NCI-H226 (cell line): ENCODE measurements around the gene GOLGA1.
A peak's percentile ranks its signal among the peaks of the same experiment; 100 is the strongest.
"Not testable (repeated sequence)": the region's sequence is repeated elsewhere in the genome, so short reads cannot be mapped to it uniquely, and the experiment has no call there.

Experiments used
- DNase-seq: peaks from one replicate; pipeline ENCODE4 v3.0.0-alpha.2; 2015

Gene GOLGA1, protein sequence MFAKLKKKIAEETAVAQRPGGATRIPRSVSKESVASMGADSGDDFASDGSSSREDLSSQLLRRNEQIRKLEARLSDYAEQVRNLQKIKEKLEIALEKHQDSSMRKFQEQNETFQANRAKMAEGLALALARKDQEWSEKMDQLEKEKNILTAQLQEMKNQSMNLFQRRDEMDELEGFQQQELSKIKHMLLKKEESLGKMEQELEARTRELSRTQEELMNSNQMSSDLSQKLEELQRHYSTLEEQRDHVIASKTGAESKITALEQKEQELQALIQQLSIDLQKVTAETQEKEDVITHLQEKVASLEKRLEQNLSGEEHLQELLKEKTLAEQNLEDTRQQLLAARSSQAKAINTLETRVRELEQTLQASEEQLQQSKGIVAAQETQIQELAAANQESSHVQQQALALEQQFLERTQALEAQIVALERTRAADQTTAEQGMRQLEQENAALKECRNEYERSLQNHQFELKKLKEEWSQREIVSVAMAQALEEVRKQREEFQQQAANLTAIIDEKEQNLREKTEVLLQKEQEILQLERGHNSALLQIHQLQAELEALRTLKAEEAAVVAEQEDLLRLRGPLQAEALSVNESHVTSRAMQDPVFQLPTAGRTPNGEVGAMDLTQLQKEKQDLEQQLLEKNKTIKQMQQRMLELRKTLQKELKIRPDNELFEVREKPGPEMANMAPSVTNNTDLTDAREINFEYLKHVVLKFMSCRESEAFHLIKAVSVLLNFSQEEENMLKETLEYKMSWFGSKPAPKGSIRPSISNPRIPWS

DNA sequence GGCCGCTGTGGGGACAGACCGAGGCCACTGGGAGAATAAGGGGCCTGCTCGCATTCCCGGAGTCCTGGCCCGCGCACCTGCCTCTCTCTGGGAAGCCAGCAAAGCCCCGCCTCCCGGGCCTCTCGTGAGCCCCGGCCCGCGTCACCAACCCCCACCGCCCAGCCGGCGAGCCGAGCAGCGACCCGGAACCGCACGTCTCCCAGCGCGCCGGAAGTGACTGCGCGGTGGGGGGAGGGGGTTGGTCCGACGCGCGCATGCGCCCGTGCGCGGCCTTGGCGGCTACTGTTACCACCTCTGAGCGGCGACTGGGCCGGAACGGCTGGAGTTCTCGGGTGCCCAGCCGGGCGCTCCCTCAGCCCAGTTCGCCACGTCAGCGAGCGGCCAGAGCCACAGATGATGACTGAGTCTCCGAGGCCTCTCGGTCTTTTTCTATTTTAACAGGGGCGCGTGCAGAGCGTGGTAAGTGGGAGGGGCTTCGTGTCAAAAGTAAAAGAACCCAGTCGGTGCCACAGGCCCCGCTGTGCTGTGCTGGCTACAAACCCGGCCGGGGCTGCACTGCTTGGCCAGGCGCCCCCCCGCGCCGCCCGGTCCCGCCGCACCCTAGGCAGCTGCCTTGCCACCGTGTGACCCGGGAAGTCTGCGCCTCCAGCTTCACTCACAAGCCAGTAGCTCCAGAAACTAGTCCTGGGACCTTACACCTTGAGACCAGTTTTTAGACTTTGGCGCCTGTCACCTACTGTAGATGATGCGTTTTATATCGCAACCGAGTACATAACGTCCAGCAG lies at the start of gene GOLGA1:
TSS of gene GOLGA1 (minus strand) at position 190 of the 785 bp plus-strand sequence. CDS start 2,372 bp downstream, outside the sequence.
- DNase-seq = peak; percentile 92

DNA sequence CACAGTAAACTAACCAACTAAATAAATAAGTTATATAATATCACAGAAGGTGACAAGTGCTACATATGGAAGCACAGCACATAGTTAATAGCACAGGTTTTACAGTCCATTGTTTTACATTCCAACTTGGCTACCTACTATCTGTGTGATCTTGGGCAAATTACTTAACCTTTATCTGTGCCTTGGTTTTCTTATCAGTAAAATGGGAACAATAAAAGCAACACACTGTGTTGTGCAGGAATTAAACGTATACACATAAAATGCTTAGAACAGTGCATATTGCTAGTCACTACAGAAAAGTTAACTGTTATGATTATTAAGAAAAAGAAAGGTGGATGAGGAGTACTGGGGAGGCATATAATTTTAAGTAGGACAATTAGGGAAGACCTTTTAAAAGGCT lies 42.8 kb upstream of the GOLGA1 start:
- DNase-seq = no peak

DNA sequence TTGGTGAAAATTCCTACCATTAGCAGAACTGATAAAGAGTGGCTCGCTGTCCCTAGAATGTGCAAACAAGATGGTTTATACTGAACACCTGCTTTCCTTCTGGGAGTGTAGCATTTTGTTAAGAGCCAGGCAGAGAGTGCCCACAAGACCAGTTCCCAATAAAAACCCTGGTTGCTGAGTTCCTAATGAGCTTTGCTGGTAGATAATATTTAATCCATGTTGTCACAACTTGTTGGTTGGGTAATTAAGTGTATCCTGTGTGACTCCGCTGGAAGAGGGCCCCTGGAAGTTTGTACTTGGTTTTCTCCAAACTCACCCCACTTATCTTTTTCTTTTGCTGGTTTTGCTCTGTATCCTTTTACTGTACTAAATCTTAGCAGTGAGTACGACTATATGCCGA lies 39.5 kb upstream of the GOLGA1 start:
- no peak for DNase-seq

DNA sequence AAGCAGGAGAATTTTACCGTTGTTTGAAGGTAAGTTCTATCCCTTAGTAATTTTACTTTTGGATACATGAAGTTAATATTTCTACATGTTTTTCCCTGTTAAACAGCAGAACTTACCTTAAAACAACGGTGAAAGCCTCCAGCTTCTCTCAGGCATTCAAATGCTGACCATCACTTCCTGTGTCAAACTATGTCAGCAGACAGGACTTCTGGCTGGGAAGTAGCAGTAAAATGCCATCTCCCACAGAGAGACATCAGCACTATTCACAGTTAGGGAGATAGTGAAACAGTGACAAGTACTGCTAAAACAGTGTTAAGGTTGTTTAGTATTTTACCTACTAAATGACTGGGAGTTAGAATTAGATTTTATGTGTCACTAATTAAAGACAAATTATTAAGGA lies 34.2 kb upstream of the GOLGA1 start:
- DNase-seq = no peak

DNA sequence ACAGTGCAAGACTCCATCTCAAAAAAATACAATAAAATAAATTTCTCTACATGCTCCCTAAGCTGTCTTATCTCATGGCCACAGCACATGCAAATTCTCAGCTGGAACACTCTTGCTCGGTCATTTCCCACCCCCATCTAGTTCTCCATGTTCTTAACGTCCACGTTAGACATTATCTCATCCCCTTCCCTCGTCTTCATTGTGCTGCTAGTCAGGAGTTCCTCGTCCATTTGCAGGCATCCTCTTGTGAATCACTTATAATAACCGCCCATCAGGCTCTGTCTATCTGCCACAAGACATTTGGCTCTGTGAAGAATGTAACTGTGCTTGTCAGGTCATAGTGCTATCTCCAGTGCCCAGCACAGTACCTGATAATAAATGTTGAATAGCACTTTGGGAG lies 32.9 kb upstream of the GOLGA1 start:
- DNase-seq = no peak

DNA sequence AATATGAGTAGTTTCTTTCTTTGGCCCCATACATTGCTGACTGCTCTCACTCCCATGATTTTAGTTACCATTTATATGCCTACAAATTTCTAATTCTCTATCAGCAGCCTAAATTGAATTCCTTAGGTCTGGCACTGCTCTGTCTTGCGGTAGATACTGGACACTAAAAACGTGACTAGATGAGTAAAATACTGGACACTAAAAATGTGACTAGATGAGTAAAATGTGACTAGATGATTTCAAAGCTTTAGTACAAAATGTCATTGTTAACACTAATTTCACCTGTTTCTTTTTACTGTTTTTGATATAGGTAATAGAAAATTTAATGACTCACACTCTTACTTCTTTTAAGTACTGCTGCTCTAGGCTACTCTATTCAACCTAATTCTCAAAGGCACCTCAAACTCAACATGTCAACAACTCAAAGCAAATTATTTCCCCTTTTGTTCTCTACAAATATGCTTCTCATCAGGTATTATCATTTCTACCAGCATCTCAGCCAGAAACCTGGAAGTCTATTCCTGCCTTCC lies 31.4 kb upstream of the GOLGA1 start:
- DNase-seq = no peak

DNA sequence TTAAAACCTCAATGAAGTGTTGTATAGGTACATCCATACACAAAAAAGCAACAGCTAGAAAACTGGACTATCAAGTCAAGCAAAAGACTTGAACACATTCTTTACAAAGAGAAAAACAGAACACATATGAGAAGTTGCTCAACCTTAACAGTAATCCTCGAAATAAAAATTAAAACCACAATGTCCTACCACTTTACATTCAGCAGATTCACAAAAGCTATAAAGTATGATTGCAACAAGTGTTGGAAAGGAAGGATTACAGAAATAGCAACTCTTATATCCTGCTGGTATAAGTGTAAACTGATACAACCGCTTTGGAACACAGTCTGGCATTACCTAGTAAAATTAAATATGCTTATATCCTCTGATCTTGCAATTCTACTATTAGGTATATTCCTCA lies 28.5 kb upstream of the GOLGA1 start:
- no peak for DNase-seq

DNA sequence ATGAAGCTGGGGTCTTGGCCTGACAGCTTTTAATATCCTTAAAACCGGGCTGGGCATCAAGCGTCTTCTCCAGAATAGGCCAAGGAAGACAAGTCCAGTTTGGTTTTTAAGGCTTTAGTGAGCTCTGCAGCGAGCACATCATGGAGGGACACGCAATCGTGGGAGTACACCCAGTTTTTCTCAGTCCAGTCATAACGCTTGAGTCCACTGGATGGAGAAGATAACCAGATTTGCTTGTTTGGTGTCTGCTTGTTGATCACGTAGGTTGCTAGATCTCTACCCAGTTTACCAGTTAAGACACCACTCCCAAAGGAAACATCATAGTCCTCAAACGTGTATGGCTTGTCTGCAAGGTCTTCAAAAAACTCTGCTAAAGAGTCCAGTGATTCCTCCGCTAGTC lies 27.4 kb upstream of the GOLGA1 start:
- DNase-seq = no peak

DNA sequence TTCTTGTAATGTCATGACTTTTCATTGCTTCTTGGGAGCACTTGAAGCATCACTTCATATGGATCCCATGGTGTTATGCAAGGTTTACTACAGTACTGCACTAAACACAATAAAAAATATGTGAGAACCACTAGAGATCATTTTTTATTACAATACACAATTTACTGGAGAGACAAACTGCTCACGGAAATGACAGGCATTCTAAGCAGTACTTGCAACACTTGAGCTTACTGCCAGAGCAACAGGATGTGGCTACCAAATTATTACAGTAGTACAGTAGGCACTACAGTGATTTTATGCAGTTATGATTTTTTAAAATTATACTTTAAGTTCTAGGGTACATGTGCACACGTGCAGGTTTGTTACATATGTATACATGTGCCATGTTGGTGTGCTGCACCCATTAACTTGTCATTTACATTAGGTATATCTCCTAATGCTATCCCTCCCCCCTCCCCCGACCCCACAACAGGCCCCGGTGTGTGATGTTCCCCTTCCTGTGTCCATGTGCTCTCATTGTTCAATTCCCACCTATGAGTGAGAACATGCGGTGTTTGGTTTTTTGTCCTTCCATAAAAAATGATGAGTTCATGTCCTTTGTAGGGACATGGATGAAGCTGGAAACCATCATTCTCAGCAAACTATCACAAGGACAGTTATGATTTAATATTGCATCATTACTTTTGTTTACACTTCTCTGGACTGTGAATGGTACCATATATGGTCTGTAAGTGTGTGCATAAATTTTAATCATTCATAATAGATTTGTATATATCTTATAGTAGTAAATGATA lies 25.1 kb upstream of the GOLGA1 start:
- DNase-seq = not testable (repeated sequence)

DNA sequence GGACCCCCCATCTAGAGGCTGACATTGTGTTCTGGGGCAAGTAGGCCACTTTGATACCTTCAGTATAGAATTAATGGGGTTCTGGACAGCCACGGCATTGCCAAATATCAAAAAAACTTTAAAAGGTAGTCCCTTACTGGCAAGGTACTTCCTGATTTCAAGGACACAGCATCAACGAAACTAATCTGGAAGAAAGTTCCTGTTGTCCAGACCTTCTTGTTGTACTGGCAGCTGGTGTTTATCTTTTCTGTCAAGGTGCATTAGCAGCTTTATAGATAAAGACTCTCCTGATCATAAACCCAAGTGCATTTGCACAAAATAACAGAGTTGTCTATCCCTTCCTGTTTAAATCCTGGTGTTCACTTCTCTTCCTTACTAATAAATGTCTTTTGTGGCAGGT lies 23.7 kb upstream of the GOLGA1 start:
- no peak for DNase-seq

DNA sequence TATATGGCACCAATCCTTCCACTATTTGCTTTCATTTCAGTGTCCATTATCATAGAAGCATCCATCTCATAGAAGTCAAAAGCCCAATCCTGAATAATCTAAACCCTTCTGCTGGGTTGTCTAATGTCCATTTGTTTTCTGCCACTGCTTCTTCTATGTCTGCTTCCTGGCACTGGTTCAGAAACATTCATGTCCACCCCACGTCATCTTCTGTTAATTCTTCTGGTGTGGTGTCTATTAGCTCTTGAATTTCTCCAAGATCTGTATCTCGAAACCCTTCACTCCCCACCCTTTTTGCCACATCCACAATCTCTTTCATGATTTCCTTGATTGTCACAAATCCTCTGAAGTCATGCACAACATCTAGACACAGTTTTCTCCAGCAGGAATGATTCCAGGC lies 23.2 kb upstream of the GOLGA1 start:
- DNase-seq = no peak

DNA sequence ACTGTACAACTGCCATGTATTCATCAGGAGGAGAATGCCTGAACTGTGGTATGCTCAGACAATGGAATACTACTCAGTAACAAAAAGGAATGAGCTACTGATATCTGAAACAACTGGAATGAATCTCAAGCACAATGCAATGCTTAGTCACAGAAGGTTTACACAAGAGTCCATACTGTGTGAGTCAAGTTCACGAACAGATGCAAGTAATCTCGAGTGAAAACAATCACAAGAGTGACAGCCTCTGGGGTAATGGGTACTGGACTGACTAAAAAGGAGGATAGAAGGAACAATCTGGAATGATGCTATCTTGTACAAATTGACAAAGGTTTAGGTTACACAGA lies 19.5 kb upstream of the GOLGA1 start:
- DNase-seq = no peak

DNA sequence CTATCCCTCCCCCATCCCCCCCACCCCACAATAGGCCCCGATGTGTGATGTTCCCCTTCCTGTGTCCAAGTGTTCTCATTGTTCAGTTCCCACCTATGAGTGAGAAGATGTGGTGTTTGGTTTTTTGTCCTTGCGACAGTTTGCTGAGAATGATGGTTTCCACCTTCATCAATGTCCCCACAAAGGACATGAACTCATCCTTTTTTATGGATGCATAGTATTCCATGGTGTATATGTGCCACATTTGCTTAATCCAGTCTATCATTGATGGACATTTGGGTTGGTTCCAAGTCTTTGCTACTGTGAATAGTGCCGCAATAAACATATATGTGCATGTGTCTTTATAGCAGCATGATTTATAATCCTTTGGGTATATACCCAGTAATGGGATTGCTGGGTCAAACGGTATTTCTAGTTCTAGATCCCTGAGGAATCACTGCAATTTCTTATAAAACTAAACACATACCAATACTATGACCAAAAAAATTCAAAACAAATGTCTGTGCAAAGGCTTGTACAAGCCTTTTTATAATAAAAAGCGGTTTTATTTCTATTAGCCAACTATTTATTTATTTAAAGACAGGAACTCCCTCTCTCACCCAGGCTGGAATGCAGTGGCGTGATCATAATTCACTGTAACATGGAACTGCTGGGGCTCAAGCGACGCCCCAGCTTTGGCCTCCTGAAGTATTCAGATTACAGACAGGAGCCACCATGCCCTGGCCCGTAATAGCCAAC lies 19.0 kb upstream of the GOLGA1 start:
- DNase-seq = not testable (repeated sequence)

DNA sequence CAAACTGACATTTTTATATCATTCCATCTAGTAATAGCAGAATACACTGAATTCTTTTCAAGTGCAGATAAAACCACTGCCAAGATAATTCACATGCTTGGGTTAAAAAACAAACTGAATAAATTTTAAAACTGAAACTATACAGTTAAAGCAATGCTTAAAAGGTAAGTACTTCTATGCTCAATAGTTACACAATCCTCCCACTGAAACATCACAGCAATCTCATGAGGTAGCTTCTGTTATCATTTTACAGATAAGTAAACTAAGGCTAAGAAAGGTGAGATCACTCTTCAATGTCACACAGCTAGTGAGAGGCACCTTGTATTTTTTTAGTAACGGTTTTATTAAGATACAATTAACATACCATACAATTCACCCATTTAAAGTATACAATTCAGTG lies 13.4 kb upstream of the GOLGA1 start:
- peak; percentile 63 for DNase-seq

DNA sequence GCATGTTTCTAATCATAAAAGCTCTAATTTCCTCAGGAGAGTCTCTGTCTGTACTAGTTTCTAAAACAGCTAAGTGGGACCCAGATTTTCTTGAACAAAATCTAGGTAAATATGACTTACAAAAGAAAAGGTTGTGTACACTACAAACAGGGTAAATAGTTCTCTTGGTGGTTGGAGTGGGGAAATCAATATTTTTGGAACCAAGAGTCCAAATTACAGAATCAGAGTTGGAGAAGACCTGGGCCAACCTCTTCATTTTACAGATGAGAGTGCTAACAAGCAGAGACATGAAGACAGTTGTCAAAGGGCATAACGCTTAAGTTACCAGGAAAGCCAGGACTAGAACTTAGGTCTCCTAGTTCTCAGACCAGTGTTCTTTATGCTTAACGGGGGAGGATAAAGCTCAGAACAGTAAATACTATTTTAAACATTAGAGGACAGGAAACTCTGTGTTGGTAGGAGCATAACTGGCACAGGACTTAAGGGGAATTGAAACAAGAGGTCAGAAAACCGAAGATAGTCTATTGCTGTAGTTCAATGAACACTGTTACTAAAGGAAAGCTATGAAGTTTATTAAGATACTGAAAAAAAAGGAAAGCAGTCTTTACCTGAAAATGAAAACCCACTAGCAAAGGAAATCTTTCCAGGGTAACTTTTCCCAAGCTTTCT lies 9.3 kb upstream of the GOLGA1 start:
- DNase-seq = no peak

DNA sequence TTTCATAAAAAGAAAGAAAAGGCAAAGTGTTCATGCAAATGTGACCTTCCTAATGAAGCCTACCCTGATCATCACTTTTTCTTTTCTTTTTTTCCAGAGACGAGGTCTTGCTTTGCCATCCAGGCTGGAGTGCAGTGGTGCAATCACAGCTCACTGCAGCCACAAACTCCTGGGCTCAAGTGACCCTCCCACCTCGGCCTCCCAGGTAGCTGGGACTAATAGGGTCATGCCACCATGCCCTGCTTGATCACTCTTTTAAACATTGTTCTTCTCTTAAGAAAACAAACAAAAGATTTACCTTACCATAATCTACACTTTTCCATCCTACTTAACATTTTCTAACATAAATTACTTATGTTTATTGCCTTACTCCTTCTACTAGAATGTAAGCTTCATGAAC lies 8.5 kb upstream of the GOLGA1 start:
- DNase-seq = no peak

DNA sequence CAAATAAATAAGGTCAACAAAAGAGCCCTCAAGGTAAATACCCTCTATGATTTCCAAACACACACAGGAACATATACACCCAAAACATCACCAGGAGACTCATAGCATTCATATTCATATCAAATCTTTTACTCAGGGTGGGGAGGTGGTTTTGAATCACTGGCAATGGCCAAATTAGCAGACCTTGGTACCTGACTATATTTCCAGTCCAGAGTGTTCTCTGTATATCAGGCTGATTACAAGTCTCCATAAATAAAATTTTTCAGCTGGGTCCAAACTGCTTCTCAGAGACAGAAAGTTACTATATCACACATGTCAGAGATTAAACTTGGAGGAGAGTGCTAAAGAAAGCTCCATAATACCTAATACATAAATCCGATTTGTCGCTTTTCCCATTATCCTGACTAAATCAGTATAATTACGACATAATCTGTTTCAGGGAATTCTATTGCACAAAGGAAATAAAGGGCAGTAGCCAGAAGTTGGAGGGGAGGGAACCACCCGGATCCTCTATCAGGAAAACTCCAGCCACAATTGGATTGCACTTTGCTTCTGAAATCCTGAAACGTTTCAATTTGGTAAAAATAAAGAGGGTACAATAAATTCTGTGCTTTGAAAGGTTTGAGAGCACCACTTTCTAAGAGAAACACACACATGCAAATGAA lies 7.0 kb upstream of the GOLGA1 start:
- DNase-seq = no peak

DNA sequence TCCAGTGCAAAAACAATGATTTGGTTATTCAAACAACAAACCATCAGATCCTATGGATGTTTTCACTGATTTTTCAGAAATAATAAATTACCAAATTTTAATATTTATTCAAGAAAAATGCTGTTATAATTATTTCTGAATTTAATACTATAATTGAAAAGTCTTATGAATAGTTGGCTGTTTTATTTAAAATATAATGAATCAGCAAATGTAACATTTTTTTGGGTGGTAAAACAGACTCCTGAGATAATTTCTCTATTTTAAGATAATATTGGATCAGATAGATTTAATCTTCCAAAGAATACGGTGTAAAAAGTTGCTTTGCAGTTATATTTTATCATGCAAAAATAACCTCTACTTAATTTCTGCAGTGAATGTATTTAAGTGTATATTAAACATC lies 5.3 kb upstream of the GOLGA1 start:
- no peak for DNase-seq

DNA sequence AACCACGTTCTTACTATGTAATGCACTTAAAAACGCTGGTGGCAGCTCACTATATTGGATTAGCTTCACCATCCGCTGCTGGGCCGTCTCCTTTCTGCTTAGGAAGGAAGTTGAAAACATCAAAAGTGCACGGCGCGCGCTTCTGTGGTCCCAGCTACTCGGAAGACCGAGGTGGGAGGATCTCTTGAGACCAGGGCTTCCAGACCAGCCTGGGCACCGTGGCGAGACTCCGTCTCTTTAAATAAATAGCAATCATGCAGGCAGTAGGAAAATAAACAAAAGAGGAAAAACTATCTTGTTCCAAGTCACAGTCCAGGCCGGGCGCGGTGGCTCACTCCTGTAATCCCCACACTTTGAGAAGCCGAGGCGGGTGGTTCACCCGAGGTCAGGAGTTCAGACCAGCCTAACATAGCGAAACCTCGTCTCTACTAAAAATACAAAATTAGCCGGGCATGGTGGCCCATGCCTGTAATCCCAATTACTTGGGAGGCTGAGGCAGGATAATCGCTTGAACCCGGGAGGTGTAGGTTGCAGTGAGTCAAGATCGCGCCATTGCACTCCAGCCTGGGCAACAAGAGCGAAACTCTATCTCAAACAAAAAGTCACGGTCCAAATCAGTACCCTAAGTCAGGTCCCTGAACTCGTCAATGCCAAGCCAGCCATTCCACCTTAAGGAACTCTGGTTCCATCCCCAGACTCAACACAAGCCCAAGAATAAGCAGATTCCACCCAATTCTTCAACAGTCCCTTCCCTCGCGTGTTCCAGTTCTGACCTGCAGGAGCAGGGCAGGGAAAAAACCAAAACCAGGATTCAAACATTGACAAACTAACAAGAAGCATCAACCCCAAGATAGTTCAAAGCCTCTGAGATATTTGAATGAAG lies 1.0 kb upstream of the GOLGA1 start:
- peak; percentile 4 for DNase-seq

DNA sequence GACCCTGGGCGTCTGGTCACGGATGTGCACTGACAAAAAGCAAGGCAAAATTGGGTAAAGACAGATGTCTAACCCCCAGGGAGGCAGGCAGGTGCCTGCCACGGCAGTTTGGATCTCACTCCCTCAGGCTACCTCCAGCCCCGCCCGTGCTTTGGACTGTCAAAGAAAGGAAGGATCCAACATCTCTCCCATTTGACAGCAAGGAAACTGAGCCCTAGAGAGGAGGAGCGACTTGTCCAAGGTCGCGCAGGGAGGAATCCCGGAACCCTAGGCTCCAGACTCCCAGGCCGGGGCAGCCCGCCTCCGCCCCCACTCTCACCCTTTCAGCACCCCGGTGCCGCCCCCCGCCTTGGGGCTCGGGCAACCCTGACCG lies 376 bp downstream of the GOLGA1 start:
- peak; percentile 2 for DNase-seq
